Esophagus muscularis mucosa (tissue), 4 donors: ENCODE measurements around the gene UBASH3A. TPM values are rescaled to one million over a fixed set of nuclear protein-coding genes. Genes with fewer than 3 reads are reported as not detected.

Source experiments
- DNase-seq: peaks from one replicate; pipeline ENCODE4 v3.0.0-alpha.2; 2017; ENCODE audit errors: extremely low spot score
- H3K27ac ChIP-seq, 4 donors: fragments of 200-600 bp; sonication (generic); replicated peaks in 1 of 4; 1 replicate in 3 of 4; 2 replicates in 1 of 4; pipeline ENCODE4 v1.5.1; 2016 to 2019; ENCODE audit warnings: mild to moderate bottlenecking in 1 of 4
- H3K27me3 ChIP-seq, 4 donors: fragments of 200-600 bp; sonication (generic); one replicate each; pipeline versions ENCODE4 v1.5.1 to v1.6.0; 2016 to 2019
- H3K36me3 ChIP-seq, 4 donors: fragments of 200-600 bp; sonication (generic); one replicate each; pipeline ENCODE4 v1.5.1; 2016 to 2019
- H3K4me1 ChIP-seq, 4 donors: fragments of 200-600 bp; sonication (generic); one replicate each; pipeline ENCODE4 v1.5.1; 2016 to 2019
- H3K4me3 ChIP-seq, 4 donors: fragments of 200-600 bp; sonication (generic); 1 replicate in 2 of 4; 2 replicates in 2 of 4; pipeline ENCODE4 v1.5.1; 2016 to 2019; ENCODE audit warnings: mild to moderate bottlenecking in 4 of 4, moderate library complexity in 1 of 4
- H3K9me3 ChIP-seq, 4 donors: fragments of 200-600 bp; sonication (generic); 1 replicate in 3 of 4; 2 replicates in 1 of 4; pipeline ENCODE4 v1.5.1; 2016 to 2019
- EP300 ChIP-seq: sonication (generic); formaldehyde crosslinking; IDR thresholded peaks from one replicate; pipeline ENCODE4 v1.6.1; 2017; ENCODE audit warnings: antibody characterized with exemption
- POLR2A ChIP-seq: fragments of 450-650 bp; IDR thresholded peaks from one replicate; pipeline ENCODE4 v1.6.1; 2017; ENCODE audit warnings: antibody characterized with exemption, moderate library complexity, mild to moderate bottlenecking, low read depth
- POLR2AphosphoS5 ChIP-seq, 2 donors: sonication (generic); formaldehyde crosslinking; IDR thresholded peaks; one replicate each; pipeline ENCODE4 v1.6.1; 2017; ENCODE audit warnings: antibody characterized with exemption in 2 of 2
- WGBS: methylation state at CpG from one replicate; pipeline ENCODE4 v1.1.5; 2018; 5-methylcytosine and 5-hydroxymethylcytosine counted together
- intact Hi-C: fragments of 100-400 bp; cut with DNase I; formaldehyde crosslinking; loops from one replicate; pipeline ENCODE4 v1.15.1; 2023
- total RNA-seq, 4 donors: library from RNA; depleted of rRNA; stranded (reverse); fragments of >200 nt; gene quantifications; one replicate each; pipeline versions ENCODE4 v1.1.0 to v1.2.1, GENCODE V29; 2016
- TF ChIP-seq, protein P1 (sequence below), 3 experiments: fragments of 200-600 bp in 2 of 3; fragments of 450-650 bp in 1 of 3; sonication (generic) in 2 of 3; IDR thresholded peaks; one replicate each; pipeline ENCODE4 v1.5.1; 2017 to 2019; ENCODE audit warnings: antibody characterized with exemption in 3 of 3, mild to moderate bottlenecking in 2 of 3, moderate library complexity in 1 of 3

UBASH3A gene
- total RNA-seq, 4 donors from 2014 or later: 0.17 to 0.78 (median 0.50) TPM; not detected in 1

DNA sequence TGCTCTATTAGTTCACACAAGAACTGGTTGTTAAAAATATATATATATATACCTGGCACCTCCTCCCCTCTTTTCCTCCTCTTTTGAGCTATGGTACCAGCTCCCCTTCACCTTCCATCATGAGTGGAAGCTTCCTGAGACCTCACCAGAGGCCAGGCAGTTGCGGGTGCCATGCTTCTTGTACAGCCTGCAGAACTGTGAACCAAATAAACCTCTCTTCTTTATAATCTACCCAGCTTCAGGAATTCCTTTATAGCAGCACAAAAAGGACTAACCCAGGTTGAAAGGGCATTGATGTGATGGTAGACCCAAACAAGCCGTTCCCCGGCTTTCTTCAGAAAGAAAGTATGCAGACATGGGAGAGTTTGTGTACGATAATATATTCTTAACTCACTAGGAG is 77.5 kb downstream of the UBASH3A start:
- TF ChIP-seq, protein P1, sequence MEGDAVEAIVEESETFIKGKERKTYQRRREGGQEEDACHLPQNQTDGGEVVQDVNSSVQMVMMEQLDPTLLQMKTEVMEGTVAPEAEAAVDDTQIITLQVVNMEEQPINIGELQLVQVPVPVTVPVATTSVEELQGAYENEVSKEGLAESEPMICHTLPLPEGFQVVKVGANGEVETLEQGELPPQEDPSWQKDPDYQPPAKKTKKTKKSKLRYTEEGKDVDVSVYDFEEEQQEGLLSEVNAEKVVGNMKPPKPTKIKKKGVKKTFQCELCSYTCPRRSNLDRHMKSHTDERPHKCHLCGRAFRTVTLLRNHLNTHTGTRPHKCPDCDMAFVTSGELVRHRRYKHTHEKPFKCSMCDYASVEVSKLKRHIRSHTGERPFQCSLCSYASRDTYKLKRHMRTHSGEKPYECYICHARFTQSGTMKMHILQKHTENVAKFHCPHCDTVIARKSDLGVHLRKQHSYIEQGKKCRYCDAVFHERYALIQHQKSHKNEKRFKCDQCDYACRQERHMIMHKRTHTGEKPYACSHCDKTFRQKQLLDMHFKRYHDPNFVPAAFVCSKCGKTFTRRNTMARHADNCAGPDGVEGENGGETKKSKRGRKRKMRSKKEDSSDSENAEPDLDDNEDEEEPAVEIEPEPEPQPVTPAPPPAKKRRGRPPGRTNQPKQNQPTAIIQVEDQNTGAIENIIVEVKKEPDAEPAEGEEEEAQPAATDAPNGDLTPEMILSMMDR (IDR thresholded peaks at IDR 0.05): no peak
- TF ChIP-seq POLR2A (no peak), POLR2AphosphoS5 (IDR thresholded peaks at IDR 0.05) (no peak), EP300 (no peak)
- Histone ChIP-seq H3K4me3 (no peak overlapping the region), H3K9me3 (no peaks in the 10 kb centered on the region), H3K27ac (no peak overlapping the region), H3K27me3 (peaks cover 0 to 6% (median 0%) of the 10 kb centered on the region in 4 donors), H3K4me1 (peaks cover 0 to 9% (median 3%) of the 10 kb centered on the region in 4 donors), H3K36me3 (no peaks in the 10 kb centered on the region)
- WGBS: 95% methylated on average over 4 of the region's 4 CpGs
- no peak for DNase-seq
- intact Hi-C loops: no loop called here

- intact Hi-C loops: no loop called here
- H3K4me1 ChIP-seq: peaks cover 0 to 15% (median 6%) of the 10 kb centered on the region in 4 donors
Measured at GRCh38 chr21:42484966-42485365, 81.3 kb downstream of the UBASH3A start.

GRCh38 chr21:42486072-42486471 is 82.4 kb downstream of the UBASH3A start:
- no peaks in the 10 kb centered on the region for H3K9me3 ChIP-seq
- no peak for DNase-seq
- H3K27ac ChIP-seq: peak overlapping the region in 1 of 4 donors; percentile 33
- intact Hi-C loops: no loop called here
- WGBS: 65% methylated on average over 6 of the region's 6 CpGs
- peaks cover 0 to 15% (median 6%) of the 10 kb centered on the region in 4 donors for H3K4me1 ChIP-seq
- no peaks in the 10 kb centered on the region for H3K36me3 ChIP-seq
- no peak for TF ChIP-seq EP300
- no peak for TF ChIP-seq POLR2A
- TF ChIP-seq, protein P1 (IDR thresholded peaks at IDR 0.05): no peak
- TF ChIP-seq POLR2AphosphoS5 (IDR thresholded peaks at IDR 0.05): no peak
- no peak overlapping the region for H3K4me3 ChIP-seq
- no peaks in the 10 kb centered on the region for H3K27me3 ChIP-seq

More at GRCh38 chr21:42484966-42485365, 81.3 kb downstream of the UBASH3A start:
- no peaks in the 10 kb centered on the region for H3K36me3 ChIP-seq
- DNase-seq: no peak
- no peak overlapping the region for H3K4me3 ChIP-seq
- TF ChIP-seq, protein P1 (IDR thresholded peaks at IDR 0.05): no peak
- no peak for TF ChIP-seq POLR2AphosphoS5 (IDR thresholded peaks at IDR 0.05)
- TF ChIP-seq EP300: no peak
- TF ChIP-seq POLR2A: no peak
- H3K27me3 ChIP-seq: no peaks in the 10 kb centered on the region
- H3K27ac ChIP-seq: no peak overlapping the region
- WGBS: 82% methylated on average over 7 of the region's 7 CpGs
- H3K9me3 ChIP-seq: no peaks in the 10 kb centered on the region

DNA sequence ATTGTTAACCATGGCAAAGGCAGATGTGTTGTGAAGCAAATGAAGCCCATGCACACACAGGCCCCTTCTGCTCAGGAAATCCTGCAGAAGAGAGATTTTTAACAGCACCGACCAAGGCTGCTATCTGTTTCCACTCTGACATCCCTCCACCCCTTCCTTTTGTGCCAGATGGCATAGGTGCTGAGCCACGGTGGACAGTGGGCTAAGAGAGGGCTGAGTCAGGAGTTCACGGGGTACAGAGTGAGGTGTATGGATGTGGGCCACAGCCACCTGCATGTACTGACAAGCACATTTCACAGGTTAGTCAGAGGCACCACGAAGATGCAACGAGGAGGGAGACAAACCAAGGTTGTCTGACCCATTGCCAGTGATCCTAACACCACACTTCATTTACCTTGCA is 82.8 kb downstream of the UBASH3A start:
- intact Hi-C loops: no loop called here
- 79% methylated on average over 5 of the region's 5 CpGs for WGBS
- no peak for DNase-seq
- Histone ChIP-seq H3K4me3 (no peak overlapping the region), H3K36me3 (no peaks in the 10 kb centered on the region), H3K9me3 (no peaks in the 10 kb centered on the region), H3K27ac (no peak overlapping the region), H3K4me1 (peaks cover 0 to 15% (median 6%) of the 10 kb centered on the region in 4 donors), H3K27me3 (no peaks in the 10 kb centered on the region)
- TF ChIP-seq EP300 (no peak), POLR2AphosphoS5 (IDR thresholded peaks at IDR 0.05) (no peak), POLR2A (no peak)
- TF ChIP-seq, protein P1 (IDR thresholded peaks at IDR 0.05): no peak

DNA sequence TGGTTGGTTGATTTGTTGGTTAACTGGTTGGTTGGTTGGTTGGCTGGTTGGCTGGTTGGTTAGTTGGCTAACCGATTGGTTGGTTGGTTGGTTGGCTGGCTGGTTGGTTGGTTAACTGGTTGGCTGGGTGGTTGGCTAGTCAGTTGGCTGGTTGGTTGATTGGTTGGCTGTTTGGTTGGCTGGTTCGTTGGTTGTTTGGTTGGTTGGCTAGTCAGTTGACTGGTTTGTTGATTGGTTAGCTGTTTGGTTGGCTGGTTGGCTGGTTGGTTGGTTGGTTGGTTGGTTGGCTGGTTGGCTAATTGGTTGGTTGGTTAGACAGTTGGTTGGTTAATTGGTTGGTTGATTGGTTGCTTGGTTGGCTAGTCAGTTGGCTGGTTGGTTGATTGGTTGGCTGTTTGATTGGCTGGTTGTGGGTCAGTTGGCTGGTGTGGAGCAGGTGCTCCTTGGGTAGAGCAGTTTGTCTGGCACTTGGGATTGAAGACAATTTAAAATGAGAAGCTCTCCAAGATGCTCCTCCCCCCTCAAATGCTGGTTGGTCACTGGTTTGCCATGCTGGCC is 85.4 kb downstream of the UBASH3A start:
- 83% methylated on average over 2 of the region's 2 CpGs for WGBS
- no peak overlapping the region for H3K27ac ChIP-seq
- no peaks in the 10 kb centered on the region for H3K9me3 ChIP-seq
- intact Hi-C loops: no loop called here
- DNase-seq: no peak
- H3K4me3 ChIP-seq: no peak overlapping the region
- H3K27me3 ChIP-seq: no peaks in the 10 kb centered on the region
- peaks cover 0 to 15% (median 6%) of the 10 kb centered on the region in 4 donors for H3K4me1 ChIP-seq
- no peak for TF ChIP-seq EP300
- TF ChIP-seq, protein P1 (IDR thresholded peaks at IDR 0.05): no peak
- TF ChIP-seq POLR2AphosphoS5 (IDR thresholded peaks at IDR 0.05): no peak
- TF ChIP-seq POLR2A: no peak
- no peaks in the 10 kb centered on the region for H3K36me3 ChIP-seq
